ENCODE results near the gene HAT1. TPM values are rescaled to one million over a fixed set of nuclear protein-coding genes. Genes with fewer than 3 reads are reported as not detected.

Gene HAT1
- total and polyA plus RNA-seq, 2 of the 4 experiments (the other 2 are of a cell fraction), result 24.4 to 42.1 TPM

GRCh38 chr2:171972329-171972982, 50.2 kb downstream of the HAT1 start:
- ATAC-seq (ENCODE audit: low read depth) (no peak), DNase-seq (no peak)
- H3K4ac ChIP-seq (ENCODE audit: low read depth, low read length), result no peak overlapping the region
- no peak for TF ChIP-seq USF2 (IDR thresholded peaks at IDR 0.05; ENCODE audit: low read depth, low read length)
- no TSS peak for BruUV-seq (replicated peaks)
- H3K4me2 ChIP-seq (ENCODE audit: low read depth, low read length), result no peak overlapping the region
- no peak overlapping the region for H2BK120ac ChIP-seq (ENCODE audit: low read depth, low read length)
- no peak overlapping the region for H3K9ac ChIP-seq (ENCODE audit: low read depth, low read length)
- H2BK5ac ChIP-seq (ENCODE audit: low read depth, low read length, poor library complexity, severe bottlenecking), result no peak overlapping the region
- in situ Hi-C loops (cut with MboI; ENCODE audit: low sequenced_read_pairs), result no loop called here
- CTCF ChIA-PET, result interaction anchor here (0.6 kb wide), 1 partner anchor 14 kb away, joined by 4 read pairs; no protein-coding TSS in a partner anchor
- H4K20me1 ChIP-seq (ENCODE audit: insufficient read depth, low read length), result no peaks in the 10 kb centered on the region
- H3K18ac ChIP-seq (ENCODE audit: low read depth, low read length), result no peak overlapping the region
- H3K23ac ChIP-seq (ENCODE audit: low read depth, low read length), result no peak overlapping the region
- H3K79me1 ChIP-seq (ENCODE audit: low read depth in 1 of 2, low read length in 2 of 2), result peaks cover 3 to 12% of the 10 kb centered on the region in 2 experiments; a peak in 2 of 4 replicates
- no peaks in the 10 kb centered on the region for H3K27me3 ChIP-seq (ENCODE audit: control insufficient read depth, insufficient read depth, low read length)
- dilution Hi-C loops (cut with HindIII; ENCODE audit: low sequenced_read_pairs, unreplicated experiment), result no loop called here
- H2AK5ac ChIP-seq (ENCODE audit: low read depth, low read length), result no peak overlapping the region
- no peak overlapping the region for H2BK20ac ChIP-seq (ENCODE audit: low read depth, low read length)
- intact Hi-C loops (cut with micrococcal nuclease), result no loop called here
- no peaks in the 10 kb centered on the region for H3K4me1 ChIP-seq (ENCODE audit: control insufficient read depth, insufficient read depth, low read length)
- H3K9me3 ChIP-seq (ENCODE audit: control insufficient read depth, insufficient read depth, low read length), result no peaks in the 10 kb centered on the region
- 100% methylated on average over 1 of the region's 2 CpGs; no CpG with 5 or more reads in 1 of the 2 experiments for WGBS, 2 experiments (ENCODE audit: extremely low coverage in 2 of 2, insufficient read length in 1 of 2)
- no peak overlapping the region for H4K91ac ChIP-seq (ENCODE audit: insufficient read depth, low read depth, low read length)
- no peak overlapping the region for H4K8ac ChIP-seq (ENCODE audit: low read depth in 2 of 2, low read length in 2 of 2)
- H4K5ac ChIP-seq (ENCODE audit: low read depth, low read length), result no peak overlapping the region
- peaks cover 7% of the 10 kb centered on the region; the same call in 1 of the 2 replicates for H3K36me3 ChIP-seq (ENCODE audit: control insufficient read depth, insufficient read depth, low read length)
- H3K14ac ChIP-seq (replicated peaks; ENCODE audit: low read depth, low read length), result no peak overlapping the region
- no peak overlapping the region for H3K27ac ChIP-seq (ENCODE audit: insufficient read depth, low read length)
- H2AK9ac ChIP-seq (replicated peaks; ENCODE audit: low read depth, low read length, poor library complexity), result no peak overlapping the region
- POLR2A ChIA-PET (ENCODE audit: unreplicated experiment), result no interaction called here
- no peak overlapping the region for H2BK15ac ChIP-seq (ENCODE audit: low read depth, low read length)
- H3K9me1 ChIP-seq (ENCODE audit: insufficient read depth, low read length), result peaks cover 3% of the 10 kb centered on the region; the same call in 1 of the 2 replicates
- H3K4me3 ChIP-seq (ENCODE audit: insufficient read depth, low read depth, low read length), result no peak overlapping the region
- no peak overlapping the region for H3K56ac ChIP-seq (ENCODE audit: extremely low read depth, insufficient read depth, low read length)
- no peak overlapping the region for H2AFZ ChIP-seq (replicated peaks; ENCODE audit: low read length, poor library complexity)

Measured in IMR-90 (cell line).